Activated CD4-positive, alpha-beta T cell treated with anti-CD3 and anti-CD28 coated beads, Interleukin-10, Interleukin-2, amounts not matched to agents 100 ng/mL and 50 ng/mL, durations not matched to agents 16 hours and 8 hours (primary cell): Measurements from ENCODE around the gene PLBD2.

Source experiments
- DNase-seq: peaks from one replicate; pipeline ENCODE4 v3.0.0-alpha.2; 2020

PLBD2 gene

GRCh38 chr12:113422030-113422885 lies 63.9 kb downstream of the PLBD2 start, which contains the start of gene SDSL:
Gene SDSL, plus strand, starts transcription at chr12:113422380. Its CDS starts 5,603 bp downstream, at chr12:113427983.
- peak; percentile 71 for DNase-seq

GRCh38 chr12:113422886-113423669 lies 64.7 kb downstream of the PLBD2 start:
- DNase-seq = no peak

DNA sequence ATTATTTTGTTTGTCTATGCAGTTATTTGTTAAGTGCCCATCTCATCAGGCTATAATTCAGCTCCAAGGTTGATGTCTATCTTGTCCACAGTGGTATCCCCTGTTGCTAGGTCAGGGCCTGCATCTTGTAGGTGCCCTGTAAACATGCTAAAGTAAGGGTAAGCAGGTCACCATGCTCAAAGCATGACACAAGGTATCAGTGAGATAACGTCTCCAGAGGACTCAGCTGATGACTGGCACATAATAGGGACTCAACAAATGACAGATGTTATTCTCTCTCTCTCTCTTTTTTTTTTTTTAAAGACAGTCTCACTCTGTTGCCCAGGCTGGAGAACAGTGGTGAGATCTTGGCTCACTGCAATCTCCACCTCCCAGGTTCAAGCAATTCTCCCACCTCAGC lies 66.1 kb downstream of the PLBD2 start:
- no peak for DNase-seq

DNA sequence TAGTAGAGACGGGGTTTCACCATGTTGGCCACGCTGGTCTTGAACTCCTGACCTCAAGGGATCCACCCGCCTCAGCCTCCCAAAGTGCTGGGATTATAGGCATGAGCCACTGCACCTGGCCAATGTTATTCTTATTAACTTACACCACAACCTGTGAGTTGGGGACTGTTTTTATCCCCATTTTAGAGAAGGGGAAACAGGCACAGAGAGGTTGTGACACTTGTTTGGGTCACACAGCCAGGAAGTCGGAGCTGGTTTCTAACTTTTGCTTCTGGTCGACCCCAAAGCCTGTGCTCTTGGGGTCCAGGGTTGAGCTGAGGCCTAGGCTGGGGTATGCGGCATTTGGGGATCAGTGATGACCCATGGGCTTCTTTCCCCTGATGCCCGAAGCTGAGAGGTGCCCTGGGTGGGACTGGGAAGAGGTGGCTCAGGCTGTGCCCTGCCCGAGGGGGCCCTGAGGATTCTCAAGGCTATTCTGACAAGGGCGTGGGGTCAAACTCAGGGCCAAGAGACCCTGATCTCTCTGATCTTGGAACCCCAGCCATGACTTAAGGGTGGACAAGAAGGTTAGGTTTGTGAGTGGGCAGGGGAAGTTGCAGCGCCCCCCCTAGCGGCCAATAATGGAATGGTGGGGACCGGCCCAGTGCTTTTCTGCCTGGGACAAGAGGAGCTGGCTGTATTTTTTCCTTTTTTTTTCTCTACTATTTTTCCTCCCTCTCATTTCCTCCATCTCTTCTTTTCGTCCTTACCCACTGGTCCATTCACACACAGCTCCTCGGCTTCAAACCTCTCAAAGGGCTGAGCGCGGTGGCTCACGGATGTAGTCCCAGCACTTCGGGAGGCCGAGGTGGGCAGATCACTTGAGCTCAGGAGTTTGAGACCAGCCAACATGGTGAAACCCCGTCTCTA lies 66.8 kb downstream of the PLBD2 start:
- peak; percentile 55 for DNase-seq

- peak; percentile 23 for DNase-seq
Observed at GRCh38 chr12:113425960-113426453, 67.6 kb downstream of the PLBD2 start.

GRCh38 chr12:113427882-113428281 lies 69.5 kb downstream of the PLBD2 start:
- no peak for DNase-seq

GRCh38 chr12:113428482-113428881 lies 70.1 kb downstream of the PLBD2 start:
- DNase-seq = no peak

- DNase-seq = no peak
Observed at GRCh38 chr12:113432986-113433385, 74.6 kb downstream of the PLBD2 start.

DNA sequence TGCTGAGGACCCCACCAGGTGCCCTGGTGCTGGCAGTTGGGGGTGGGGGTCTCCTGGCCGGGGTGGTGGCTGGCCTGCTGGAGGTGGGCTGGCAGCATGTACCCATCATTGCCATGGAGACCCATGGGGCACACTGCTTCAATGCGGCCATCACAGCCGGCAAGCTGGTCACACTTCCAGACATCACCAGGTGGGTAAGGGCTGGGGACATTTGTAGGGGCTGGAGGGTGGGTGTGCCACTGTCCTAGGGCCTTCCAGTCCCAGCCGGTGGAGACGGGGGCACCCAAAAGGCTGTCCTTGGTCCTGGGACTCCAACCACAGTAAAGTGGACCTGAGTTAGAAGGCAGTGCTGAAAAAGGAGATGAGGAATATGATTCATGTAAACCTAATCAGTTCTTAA lies 77.0 kb downstream of the PLBD2 start:
- DNase-seq = no peak

- DNase-seq = no peak
Observed at GRCh38 chr12:113436586-113436985, 78.2 kb downstream of the PLBD2 start.

- DNase-seq = no peak
Observed at GRCh38 chr12:113436993-113437728, 78.8 kb downstream of the PLBD2 start.

- DNase-seq = no peak
Observed at GRCh38 chr12:113437729-113438100, 79.3 kb downstream of the PLBD2 start.

GRCh38 chr12:113438523-113439300 lies 80.3 kb downstream of the PLBD2 start:
- no peak for DNase-seq

DNA sequence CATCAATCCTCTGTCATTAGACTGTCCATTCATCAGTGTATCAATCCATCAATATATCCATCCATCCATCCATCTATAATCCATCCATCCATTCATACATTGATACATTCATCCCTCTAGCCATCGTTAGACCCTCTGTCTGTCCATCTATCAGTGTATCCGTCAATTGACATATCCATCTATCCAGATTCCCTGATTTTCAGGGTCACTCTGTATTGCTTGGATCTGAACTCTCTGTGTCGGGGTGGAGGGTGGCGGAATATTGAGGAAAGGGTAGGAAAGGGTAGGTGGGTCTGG lies 80.9 kb downstream of the PLBD2 start:
- no peak for DNase-seq

DNA sequence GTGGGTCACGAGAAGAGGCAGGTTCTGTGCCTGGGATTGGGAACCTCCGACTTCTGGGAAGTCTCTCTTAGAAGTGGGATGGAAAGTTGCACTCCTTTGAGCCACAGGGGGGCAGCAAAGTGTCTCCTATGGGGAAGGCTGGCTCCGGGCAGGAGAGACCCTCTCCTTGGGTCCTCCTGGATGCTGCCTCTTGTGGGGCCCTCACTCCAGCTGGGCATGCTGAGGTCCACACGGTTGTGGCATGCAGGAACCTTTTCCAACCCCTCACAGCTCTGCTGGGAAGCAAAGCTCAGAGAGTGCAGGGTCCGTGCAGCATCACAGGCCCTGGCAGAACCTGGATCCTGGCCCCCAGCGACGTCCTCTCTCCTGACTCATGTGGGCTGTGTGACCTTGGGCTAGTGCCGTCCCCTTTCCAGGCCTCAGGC lies 81.2 kb downstream of the PLBD2 start:
- no peak for DNase-seq

GRCh38 chr12:113440336-113440735 lies 81.9 kb downstream of the PLBD2 start:
- DNase-seq = no peak
